Measurements from ENCODE around the gene GUK1. TPM values are rescaled to one million over a fixed set of nuclear protein-coding genes. Genes with fewer than 3 reads are reported as not detected.

GUK1 gene
- total and polyA plus RNA-seq, 2 experiments from 2014 or later = 87.5 to 121 TPM

DNA sequence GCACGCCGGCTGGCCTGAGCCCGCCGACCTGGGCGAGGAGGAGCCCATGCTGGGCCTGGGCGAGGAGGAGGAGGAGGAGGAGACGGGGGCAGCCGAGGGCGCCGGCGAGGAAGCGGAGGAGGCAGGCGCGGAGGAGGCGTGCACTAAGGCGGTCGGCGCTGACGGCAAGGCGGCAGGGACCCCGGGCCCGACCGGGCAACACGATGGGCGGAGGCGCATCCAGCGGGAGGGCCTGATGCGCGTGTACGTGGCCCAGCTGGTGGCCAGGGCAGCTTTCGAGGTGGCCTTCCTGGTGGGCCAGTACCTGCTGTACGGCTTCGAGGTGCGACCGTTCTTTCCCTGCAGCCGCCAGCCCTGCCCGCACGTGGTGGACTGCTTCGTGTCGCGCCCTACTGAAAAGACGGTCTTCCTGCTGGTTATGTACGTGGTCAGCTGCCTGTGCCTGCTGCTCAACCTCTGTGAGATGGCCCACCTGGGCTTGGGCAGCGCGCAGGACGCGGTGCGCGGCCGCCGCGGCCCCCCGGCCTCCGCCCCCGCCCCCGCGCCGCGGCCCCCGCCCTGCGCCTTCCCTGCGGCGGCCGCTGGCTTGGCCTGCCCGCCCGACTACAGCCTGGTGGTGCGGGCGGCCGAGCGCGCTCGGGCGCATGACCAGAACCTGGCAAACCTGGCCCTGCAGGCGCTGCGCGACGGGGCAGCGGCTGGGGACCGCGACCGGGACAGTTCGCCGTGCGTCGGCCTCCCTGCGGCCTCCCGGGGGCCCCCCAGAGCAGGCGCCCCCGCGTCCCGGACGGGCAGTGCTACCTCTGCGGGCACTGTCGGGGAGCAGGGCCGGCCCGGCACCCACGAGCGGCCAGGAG, 18.3 kb downstream of the GUK1 start:
- no peak overlapping the region for H3K27ac ChIP-seq (ENCODE audit: low read depth)
- H2AFZ ChIP-seq = no peak overlapping the region
- Mint-ChIP-seq H3K36me3 (ENCODE audit: low read depth) (no peaks in the 10 kb centered on the region), H3K4me1 (peaks cover 2% of the 10 kb centered on the region; the same call in 1 of the 3 replicates), H3K4me3 (no peak overlapping the region), H3K27me3 (ENCODE audit: insufficient read depth, low read depth, poor library complexity) (peaks cover 27% of the 10 kb centered on the region), H3K27ac (no peak overlapping the region), H3K9me3 (no peaks in the 10 kb centered on the region)
- no peaks in the 10 kb centered on the region for H3K36me3 ChIP-seq (ENCODE audit: insufficient read depth)
- TF ChIP-seq EZH2 (IDR thresholded peaks at IDR 0.05; ENCODE audit: low read depth, unreplicated experiment) (no peak), JUNB (IDR thresholded peaks at IDR 0.05; ENCODE audit: unreplicated experiment) (no peak), ZNF331 (CRISPR knock-in tag; IDR thresholded peaks at IDR 0.05; ENCODE audit: low read depth) (no peak), STAT1 (IDR thresholded peaks at IDR 0.05; ENCODE audit: unreplicated experiment) (no peak)
- TF ChIP-seq, protein P1, sequence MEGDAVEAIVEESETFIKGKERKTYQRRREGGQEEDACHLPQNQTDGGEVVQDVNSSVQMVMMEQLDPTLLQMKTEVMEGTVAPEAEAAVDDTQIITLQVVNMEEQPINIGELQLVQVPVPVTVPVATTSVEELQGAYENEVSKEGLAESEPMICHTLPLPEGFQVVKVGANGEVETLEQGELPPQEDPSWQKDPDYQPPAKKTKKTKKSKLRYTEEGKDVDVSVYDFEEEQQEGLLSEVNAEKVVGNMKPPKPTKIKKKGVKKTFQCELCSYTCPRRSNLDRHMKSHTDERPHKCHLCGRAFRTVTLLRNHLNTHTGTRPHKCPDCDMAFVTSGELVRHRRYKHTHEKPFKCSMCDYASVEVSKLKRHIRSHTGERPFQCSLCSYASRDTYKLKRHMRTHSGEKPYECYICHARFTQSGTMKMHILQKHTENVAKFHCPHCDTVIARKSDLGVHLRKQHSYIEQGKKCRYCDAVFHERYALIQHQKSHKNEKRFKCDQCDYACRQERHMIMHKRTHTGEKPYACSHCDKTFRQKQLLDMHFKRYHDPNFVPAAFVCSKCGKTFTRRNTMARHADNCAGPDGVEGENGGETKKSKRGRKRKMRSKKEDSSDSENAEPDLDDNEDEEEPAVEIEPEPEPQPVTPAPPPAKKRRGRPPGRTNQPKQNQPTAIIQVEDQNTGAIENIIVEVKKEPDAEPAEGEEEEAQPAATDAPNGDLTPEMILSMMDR (conservative IDR thresholded peaks at IDR 0.05; ENCODE audit: low read depth in 2 of 2) = no peak
- TF ChIP-seq, protein P2, sequence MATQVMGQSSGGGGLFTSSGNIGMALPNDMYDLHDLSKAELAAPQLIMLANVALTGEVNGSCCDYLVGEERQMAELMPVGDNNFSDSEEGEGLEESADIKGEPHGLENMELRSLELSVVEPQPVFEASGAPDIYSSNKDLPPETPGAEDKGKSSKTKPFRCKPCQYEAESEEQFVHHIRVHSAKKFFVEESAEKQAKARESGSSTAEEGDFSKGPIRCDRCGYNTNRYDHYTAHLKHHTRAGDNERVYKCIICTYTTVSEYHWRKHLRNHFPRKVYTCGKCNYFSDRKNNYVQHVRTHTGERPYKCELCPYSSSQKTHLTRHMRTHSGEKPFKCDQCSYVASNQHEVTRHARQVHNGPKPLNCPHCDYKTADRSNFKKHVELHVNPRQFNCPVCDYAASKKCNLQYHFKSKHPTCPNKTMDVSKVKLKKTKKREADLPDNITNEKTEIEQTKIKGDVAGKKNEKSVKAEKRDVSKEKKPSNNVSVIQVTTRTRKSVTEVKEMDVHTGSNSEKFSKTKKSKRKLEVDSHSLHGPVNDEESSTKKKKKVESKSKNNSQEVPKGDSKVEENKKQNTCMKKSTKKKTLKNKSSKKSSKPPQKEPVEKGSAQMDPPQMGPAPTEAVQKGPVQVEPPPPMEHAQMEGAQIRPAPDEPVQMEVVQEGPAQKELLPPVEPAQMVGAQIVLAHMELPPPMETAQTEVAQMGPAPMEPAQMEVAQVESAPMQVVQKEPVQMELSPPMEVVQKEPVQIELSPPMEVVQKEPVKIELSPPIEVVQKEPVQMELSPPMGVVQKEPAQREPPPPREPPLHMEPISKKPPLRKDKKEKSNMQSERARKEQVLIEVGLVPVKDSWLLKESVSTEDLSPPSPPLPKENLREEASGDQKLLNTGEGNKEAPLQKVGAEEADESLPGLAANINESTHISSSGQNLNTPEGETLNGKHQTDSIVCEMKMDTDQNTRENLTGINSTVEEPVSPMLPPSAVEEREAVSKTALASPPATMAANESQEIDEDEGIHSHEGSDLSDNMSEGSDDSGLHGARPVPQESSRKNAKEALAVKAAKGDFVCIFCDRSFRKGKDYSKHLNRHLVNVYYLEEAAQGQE (IDR thresholded peaks at IDR 0.05; ENCODE audit: unreplicated experiment) = no peak
- no peaks in the 10 kb centered on the region for H3F3A ChIP-seq (replicated peaks; ENCODE audit: low read depth)
- peak; percentile 25 for ATAC-seq
- peaks cover 8% of the 10 kb centered on the region; the same call in 1 of the 2 replicates for H3K4me1 ChIP-seq (ENCODE audit: insufficient read depth)
- H3K4me3 ChIP-seq = no peak overlapping the region
- H3K27me3 ChIP-seq (ENCODE audit: insufficient read depth) = peaks cover 28% of the 10 kb centered on the region
- no peaks in the 10 kb centered on the region for H3K9me2 ChIP-seq (ENCODE audit: insufficient read depth)
- no peaks in the 10 kb centered on the region for H4K20me1 ChIP-seq (replicated peaks; ENCODE audit: insufficient read depth)
- peak; percentile 43 for DNase-seq (ENCODE audit: low spot score)
- H3K4me2 ChIP-seq = no peak overlapping the region
- no peaks in the 10 kb centered on the region for H3K79me2 ChIP-seq (replicated peaks; ENCODE audit: insufficient read depth)

DNA sequence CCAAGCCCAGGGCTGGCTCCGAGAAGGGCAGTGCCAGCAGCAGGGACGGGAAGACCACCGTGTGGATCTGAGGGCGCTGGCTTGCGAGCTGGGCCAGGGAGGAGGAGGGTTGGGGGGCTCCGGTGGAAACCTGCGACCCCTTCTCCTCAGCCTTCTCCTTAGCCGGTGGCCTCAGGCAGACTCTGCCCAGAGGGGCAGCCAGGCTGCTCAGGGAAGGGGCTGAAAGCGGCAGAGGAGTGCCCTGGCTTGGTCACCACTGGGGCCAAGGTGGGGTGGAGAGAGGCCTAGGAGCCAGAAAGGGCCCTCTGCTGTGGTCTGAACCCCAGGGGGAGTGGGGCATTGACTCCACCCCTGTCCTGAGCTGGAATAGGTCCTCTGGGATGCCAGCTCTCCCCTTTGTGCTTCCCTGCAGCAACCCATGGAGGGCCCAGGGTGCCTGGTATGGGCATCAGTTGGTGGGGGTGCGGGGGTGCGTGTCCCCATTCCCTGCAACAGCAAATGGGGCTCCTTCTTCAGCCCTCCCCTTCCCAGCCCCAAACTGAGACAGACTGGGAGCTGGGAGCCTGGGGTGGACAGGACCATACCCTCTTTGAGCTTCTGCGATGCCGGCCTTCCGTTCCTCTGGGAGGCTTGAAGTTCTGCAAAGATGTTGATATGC, 19.1 kb downstream of the GUK1 start:
- peaks cover 29% of the 10 kb centered on the region for H3K27me3 Mint-ChIP-seq (ENCODE audit: insufficient read depth, low read depth, poor library complexity)
- Histone ChIP-seq H3K27me3 (ENCODE audit: insufficient read depth) (peaks cover 28% of the 10 kb centered on the region), H3K4me3 (no peak overlapping the region), H3K4me2 (no peak overlapping the region), H2AFZ (no peak overlapping the region), H4K20me1 (replicated peaks; ENCODE audit: insufficient read depth) (no peaks in the 10 kb centered on the region), H3K27ac (ENCODE audit: low read depth) (no peak overlapping the region), H3F3A (replicated peaks; ENCODE audit: low read depth) (no peaks in the 10 kb centered on the region), H3K79me2 (replicated peaks; ENCODE audit: insufficient read depth) (no peaks in the 10 kb centered on the region), H3K9me2 (ENCODE audit: insufficient read depth) (no peaks in the 10 kb centered on the region), H3K36me3 (ENCODE audit: insufficient read depth) (no peaks in the 10 kb centered on the region), H3K4me1 (ENCODE audit: insufficient read depth) (peaks cover 8% of the 10 kb centered on the region; the same call in 1 of the 2 replicates)
- ATAC-seq = no peak
- peaks cover 2% of the 10 kb centered on the region; the same call in 1 of the 3 replicates for H3K4me1 Mint-ChIP-seq
- no peaks in the 10 kb centered on the region for H3K36me3 Mint-ChIP-seq (ENCODE audit: low read depth)
- DNase-seq (ENCODE audit: low spot score) = no peak
- no peak overlapping the region for H3K27ac Mint-ChIP-seq
- no peak overlapping the region for H3K4me3 Mint-ChIP-seq
- H3K9me3 Mint-ChIP-seq = no peaks in the 10 kb centered on the region
- TF ChIP-seq STAT1 (IDR thresholded peaks at IDR 0.05; ENCODE audit: unreplicated experiment) (no peak), EZH2phosphoT487 (IDR thresholded peaks at IDR 0.05; ENCODE audit: unreplicated experiment) (no peak)

Data from GM23338 (cell line).